GM11168 (cell line): ENCODE measurements around the gene ACER1.
"Not testable (repeated sequence)": the region's sequence is repeated elsewhere in the genome, so short reads cannot be mapped to it uniquely, and the experiment has no call there.

ENCODE experiments used
- in situ Hi-C: fragments of 300-500 bp; cut with MboI; formaldehyde crosslinking; loops from one replicate; pipeline ENCODE4 v1.12.0; 2022; ENCODE audit warnings: low sequenced_read_pairs; ENCODE audit not compliant: unreplicated experiment

The ACER1 gene

DNA sequence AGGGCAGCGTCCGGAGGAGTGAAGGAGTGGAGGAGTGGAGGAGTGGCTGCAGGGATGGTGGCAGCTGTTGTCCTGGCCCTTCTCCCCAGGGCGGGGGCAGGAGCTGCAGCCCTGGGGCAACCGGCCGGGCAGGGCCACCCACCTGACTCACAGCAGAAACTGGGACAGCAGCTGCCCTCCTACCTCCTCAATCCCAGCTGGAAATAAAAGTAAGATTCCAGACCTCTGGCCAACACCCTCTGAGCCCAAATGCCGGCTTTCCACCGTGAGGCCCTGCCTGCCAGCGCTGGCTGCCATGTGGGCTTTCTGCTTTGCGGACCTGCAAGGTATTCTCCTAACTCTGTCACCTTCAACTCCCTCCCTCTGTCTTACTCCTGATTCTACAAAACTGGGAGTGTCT is 24.6 kb upstream of the ACER1 start:
- in situ Hi-C loops: no loop called here

DNA sequence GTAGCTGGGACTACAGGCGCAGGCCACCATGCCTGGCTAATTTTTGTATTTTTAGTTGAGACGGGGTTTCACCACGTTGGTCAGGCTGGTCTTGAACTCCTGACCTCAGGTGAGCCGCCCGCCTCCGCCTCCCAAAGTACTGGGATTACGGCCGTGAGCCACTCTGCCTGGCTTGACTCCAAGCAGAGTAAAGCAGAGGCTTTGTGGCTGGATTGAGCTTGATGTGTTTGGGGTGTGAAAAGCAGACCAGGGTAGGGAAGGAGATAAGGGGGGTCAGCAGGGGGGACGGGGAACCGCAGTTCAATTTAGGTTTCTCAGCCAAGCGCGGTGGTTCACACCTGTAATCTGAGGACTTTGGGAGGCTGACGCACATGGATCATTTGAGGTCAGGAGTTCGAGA is 23.8 kb upstream of the ACER1 start:
- in situ Hi-C loops: no loop called here

DNA sequence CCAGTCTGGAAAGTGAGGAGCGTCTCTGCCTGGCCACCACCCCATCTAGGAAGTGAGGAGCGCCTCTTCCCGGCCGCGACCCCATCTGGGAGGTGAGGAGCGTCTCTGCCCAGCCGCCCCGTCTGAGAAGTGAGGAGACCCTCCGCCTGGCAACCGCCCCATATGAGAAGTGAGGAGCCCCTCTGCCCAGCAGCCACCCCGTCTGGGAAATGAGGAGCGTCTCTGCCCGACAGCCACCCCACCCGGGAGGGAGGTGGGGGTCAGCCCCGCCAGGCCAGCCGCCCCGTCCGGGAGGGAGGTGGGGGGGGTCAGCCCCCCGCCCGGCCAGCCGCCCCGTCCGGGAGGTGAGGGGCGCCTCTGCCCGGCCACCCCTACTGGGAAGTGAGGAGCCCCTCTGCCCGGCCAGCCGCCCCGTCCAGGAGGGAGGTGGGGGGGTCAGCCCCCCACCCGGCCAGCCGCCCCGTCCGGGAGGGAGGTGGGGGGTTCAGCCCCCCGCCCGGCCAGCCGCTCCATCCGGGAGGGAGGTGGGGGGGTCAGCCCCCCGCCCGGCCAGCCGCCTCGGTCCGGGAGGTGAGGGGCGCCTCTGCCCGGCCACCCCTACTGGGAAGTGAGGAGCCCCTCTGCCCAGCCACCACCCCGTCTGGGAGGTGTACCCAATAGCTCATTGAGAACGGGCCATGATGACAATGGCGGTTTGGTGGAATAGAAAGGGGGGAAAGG is 22.1 kb upstream of the ACER1 start:
- in situ Hi-C loops: not testable (repeated sequence)

DNA sequence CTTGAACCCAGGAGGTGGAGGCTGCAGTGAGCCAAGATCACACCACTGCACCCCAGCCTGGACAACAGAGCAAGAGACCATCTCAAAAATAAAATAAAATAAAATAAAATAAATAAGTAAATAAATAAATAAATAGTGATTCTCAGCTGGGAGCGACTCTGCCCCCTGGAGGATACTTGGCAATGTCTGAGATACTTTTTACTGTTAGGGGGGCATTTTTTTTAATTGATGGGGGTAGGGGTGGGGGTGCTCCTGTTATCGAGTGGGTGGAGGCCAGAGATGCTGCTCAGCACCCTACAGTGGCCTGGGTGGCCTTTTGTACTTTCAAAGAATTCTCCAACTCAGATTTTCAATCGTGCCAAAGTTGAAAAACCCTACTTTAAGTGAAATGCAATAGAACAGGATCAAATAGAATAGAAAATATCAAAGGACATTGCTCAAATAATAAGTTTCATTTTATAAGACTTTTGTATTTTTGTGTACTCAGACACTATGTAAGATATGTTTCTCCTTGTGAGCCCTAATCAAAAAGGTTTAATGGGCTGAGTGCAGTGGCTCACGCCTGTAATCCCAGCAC is 20.8 kb upstream of the ACER1 start:
- in situ Hi-C loops: no loop called here

DNA sequence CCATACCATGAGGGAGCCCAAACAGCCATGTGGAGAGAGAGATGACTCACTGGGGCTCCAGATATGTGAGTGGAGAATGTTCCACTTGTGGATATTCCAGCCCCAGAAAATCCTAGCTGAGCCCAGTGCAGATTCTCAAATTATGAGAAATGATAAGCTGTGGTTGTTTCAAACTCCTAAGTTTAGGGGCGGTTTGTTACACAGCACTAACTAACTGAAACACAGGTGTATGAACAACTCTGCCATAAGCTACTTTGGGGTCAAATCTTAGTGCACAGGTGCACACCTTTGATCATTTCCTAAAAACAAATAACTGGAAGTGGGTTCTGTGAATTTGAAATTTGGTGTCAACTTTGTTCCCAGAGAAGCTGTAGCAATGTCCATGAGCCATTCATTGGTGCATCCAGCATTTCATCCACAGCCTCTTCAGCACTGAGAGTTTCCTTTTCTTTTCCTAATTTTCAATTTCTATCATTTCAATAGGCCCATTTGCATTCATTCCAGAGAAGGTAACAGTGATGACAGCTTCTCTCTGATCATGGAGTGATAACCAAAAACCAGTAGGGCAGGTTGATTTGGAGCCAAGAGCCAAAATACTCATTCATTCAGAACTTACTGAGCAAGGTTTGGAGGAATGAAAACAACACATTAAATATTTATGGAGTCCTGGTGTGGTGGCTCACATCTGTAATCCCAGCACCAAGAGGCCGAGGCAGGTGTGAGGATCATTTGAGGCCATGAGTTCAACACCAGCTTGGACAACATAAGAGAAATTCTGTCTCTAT is 19.2 kb upstream of the ACER1 start:
- in situ Hi-C loops: no loop called here

DNA sequence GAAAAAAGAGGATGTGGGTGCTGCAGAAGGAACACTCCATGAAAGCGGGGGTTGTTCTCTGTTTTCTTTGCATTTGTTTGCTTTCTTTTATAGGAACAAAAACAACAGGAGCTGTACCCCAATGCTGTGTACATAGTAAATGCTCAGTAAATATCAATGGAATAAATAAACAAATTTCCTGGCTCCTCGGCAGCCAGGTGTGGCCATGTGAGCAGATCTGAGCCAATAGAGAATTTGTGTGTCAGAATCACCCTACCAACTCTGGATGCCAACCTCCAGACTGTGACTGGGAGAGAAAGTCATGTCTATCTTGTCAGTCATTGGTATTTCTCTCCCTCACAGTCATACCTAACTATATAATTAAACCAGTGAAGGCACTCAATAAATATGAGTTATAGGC is 17.3 kb upstream of the ACER1 start:
- in situ Hi-C loops: no loop called here

DNA sequence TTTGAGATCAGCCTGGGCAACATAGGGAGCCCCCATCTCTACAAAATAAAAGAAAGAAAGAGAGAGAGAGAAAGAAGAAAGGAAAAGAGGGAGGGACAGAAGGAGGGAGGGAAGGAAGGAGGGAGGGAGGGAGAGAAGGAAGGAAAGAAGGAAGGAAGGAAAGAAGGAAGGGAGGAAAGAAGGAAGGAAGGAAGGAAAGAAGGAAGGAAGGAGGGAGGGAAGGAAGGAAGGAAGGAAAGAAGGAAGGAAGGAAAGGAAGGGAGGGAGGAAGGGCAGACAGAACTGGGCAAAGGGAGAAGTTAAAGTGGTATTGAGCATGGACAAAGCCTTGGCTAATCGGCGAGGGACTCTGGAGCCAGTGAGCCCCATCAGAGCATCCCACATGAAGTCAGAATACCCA is 15.9 kb upstream of the ACER1 start:
- in situ Hi-C loops: not testable (repeated sequence)

DNA sequence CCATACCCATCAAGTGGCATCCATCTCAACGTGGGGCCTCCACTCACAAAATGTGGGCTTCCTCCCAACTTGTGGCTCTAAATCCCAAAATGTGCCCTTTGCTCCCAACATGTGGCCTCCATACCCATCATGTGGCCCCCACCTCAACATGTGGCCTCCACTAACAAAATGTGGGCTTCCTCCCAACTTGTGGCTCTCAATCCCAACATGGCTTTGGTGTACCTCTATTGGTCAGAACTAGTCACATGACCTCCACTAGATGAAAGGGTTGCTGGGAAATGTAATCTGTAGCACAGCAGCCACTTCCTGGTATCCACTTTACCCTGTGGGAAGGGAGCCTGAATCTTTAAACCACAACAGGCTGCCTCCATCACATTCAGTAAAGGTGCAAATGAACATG is 10.1 kb upstream of the ACER1 start:
- in situ Hi-C loops: no loop called here

DNA sequence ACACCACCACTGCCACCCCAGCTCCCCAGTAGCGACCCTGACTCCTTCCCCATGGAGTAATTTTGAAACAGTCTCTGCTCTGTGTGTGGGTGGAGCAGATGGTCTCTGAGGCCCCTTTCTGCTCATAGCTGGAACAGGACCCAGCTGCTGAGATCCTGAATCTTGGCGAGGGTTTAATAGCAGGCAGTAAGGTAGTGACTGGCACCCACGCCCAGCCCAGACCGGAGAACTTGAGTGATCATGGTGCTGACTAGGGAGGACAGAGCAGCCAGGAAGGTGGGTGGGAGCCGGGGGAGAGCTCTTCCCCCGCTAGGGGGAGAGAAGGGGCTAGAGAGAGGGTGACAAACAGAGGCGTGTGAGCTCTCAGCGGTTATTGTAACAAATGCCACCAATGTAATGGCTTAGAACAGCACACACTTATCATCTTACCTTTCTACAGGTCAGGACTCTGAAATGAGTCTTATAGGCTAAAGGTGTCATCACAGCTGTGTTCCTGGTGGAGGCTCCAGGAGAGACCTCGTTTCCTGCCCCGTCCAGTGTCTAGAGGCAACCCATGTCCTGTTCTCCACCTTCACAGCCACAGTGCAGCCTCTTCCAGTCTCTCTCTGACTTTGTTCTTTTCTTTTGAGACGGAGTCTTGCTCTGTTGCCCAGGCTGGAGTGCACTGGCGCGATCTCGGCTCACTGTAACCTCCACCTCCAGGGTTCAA is 7.2 kb upstream of the ACER1 start:
- in situ Hi-C loops: no loop called here

DNA sequence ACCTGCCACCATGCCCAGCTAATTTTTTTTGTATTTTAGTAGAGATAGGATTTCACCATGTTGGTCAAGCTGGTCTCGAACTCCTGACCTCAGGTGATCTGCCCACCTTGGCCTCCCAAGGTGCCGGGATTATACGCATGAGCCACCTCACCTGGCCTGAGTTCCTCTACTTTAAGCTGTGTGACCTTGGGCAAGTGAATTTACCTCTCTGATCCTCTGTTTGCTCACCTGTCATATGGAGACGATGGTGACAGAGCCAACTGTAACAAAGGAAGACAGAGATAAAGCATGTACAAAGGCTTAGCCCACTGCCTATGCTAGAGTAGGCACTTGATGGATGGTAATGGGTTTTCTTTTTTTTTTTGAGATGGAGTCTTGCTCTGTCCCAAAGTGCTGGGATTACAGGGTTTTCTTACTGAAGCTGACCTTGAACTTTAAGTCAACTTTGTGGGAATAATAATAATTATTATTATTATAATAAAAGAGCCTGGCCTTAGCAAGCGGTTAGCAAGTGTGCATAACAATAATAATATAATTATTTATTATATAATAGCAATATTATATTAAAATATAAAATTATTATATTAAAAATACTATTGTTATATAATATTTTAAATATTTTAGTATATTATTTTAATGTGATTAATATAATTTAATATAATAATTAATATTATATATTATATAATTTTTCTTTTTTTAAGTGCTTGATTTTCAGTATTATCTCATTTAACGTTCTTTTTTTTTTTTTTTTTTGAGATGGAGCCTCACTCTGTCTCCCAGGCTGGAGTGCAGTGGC is 1.3 kb upstream of the ACER1 start:
- in situ Hi-C loops: no loop called here

DNA sequence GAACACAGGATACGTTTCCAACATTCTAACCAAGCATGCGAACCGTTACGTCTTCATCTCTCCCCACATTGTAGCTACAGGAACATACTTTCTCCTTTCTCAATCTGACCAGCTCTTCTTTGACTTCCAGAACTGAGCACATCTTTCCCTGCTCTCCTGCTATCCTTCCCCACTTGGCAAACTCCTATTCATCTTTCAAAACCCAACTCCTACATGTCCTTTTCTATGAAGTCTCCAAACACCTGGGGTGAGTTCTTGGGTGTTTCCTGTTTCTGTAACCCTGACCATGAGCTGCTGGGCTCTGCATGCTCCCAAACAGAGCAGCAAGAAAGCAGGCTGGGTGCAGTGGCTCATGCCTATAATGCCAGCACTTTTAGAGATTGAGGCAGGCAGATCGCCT is 6.6 kb downstream of the ACER1 start:
- in situ Hi-C loops: no loop called here

DNA sequence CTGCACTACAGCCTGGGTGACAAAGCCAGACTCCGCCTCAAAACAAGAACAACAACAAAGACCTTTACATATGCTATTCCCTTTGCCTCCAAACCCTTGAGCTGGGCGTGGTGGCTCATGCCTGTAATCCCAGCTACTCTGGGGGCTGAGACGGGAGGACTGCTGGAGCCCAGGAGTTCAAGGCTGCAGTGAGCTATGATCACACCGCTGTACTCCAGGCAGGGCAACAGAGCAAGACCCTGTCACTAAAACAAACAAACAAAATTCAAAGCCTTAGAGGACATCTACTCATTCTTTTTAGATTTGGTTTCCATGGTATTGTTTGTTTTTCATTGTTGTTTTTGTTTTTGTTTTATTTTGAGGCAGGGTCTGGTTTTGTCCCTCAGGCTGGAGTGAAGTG is 7.8 kb downstream of the ACER1 start:
- in situ Hi-C loops: no loop called here

DNA sequence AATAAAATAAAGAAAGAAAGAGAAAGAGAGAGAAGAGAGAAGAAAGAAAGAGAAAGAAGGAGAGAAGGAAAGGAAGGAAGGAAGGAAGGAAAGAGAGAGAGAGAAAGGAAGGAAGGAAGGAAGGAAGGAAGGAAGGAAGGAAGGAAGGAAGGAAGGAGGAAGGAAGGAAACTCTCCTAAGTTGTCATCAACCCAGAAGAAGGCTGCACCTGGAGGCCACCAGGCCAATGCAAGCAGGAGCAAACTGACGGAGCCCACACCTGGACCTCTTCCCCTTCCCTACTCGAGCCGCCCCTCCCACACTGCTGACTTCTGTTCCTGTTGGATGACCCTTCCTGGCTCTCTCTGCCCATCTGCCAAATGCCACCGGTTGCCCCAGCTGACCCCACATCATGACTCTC is 8.7 kb downstream of the ACER1 start:
- in situ Hi-C loops: no loop called here

DNA sequence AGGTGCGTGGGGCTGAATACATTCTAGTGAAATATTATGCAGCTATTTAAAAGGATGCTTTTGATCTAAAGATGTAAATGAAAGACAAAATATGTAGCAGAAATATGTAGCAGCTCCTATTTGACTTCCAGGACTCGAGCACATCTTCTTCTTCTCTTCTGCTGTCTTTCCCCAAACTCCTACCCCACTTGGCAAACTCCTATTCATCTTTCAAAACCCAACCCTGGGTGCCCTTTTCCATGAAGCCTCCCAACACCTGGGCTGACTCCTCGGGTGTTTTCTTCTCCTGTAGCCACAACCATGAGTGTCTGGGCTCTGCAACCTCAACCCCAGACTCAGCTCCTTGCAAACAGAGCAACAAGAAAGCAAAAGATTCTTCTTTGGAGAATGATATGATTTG is 11.1 kb downstream of the ACER1 start:
- in situ Hi-C loops: no loop called here

DNA sequence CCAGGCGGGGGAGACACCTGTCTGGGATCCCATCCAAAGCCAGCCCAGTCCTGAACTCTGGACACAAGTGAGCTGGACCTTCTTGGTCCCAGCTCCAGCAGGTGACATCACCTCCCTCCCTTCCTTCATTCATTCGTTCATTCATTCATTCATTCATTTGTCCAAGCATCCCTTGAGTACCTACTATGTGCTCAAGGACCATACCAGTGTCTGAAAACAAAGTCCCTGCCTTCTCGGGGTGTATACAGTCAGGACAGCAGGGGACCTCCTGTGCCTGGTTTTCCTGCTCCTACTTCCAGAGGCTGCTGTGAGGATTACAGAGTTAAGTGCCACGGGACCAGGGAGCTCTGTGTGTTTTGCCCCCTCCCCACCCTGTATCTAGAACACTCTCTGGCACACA is 14.0 kb downstream of the ACER1 start:
- in situ Hi-C loops: no loop called here

DNA sequence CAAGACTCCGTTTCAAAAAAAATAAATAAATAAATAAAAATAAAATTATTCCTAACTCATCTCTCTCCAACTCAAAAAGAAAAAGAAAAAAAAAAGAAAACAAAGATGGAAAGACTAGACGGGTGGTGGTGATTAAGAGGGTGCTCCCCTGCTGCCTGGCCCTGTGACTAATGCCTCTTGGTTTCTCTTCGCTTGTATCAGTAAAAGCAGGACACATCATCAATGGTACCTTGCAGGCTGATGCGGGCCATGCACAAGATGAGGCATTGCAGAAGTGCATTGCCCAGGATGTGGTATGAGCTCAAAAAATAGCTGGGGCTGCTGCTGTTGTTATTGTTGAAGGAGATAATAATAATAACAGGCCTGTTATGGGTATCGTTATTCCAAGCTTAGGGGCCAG is 14.6 kb downstream of the ACER1 start:
- in situ Hi-C loops: no loop called here

DNA sequence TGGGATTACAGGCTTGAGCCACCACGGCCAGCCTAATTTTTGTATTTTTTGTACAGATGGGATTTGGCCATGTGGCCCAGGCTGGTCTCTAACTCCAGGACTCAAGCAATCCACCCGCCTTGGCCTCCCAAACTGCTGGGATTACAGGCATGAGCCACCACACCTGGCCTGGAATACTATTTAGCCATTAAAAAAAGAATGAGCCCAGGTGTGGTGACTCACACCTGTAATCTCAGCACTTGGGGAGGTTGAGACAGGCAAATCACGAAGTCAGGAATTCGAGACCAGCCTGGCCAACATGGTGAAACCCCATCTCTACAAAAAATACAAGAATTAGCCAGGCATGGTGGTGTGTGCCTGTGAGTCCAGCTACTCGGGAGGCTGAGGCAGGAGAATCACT is 17.8 kb downstream of the ACER1 start:
- in situ Hi-C loops: not testable (repeated sequence)

DNA sequence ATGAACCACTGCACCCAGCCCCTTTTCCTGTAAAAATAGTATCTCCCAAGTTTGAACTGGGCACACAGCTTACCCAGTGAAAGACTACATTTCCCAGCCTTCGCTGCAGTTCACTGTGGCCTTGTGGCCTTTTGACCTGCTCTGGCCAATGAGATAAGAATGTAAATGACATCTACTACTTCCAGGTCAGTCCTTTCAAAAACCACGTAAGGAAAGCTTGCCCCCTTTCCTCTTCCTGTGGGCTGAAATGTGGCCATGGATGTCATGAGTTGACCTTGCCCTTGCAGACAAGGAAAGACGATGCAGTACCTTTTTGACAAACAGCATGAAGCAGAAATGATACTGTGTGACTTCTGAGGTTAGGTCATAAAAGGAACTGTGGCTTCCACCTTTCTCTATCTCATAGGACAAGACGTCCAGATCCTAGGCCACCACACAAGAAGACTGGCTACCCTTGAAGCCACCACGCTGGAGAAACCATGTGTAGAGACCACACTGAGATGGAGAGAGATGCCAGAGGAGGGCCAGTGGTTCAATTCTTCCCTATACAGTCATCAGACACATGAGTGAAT is 19.9 kb downstream of the ACER1 start:
- in situ Hi-C loops: no loop called here

DNA sequence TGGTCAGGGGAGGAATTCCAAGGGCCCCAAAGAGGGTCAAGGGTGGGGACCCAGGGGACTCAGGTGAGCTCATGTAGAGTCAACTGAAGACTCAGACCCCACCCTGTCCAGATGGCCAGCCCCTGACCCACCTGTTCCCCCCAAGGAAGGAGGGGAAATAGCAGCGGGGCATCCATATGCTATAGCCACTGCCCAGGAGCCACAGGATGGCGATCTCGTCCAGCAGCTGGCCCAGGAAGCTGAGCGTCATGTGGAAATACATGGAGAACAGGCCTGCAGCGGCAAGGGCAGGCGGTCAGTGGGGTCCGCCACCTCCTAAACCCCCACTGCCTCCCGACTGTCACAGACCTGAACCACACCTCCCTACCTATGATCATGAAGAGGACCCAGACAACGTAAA is 21.4 kb downstream of the ACER1 start:
- in situ Hi-C loops: no loop called here

DNA sequence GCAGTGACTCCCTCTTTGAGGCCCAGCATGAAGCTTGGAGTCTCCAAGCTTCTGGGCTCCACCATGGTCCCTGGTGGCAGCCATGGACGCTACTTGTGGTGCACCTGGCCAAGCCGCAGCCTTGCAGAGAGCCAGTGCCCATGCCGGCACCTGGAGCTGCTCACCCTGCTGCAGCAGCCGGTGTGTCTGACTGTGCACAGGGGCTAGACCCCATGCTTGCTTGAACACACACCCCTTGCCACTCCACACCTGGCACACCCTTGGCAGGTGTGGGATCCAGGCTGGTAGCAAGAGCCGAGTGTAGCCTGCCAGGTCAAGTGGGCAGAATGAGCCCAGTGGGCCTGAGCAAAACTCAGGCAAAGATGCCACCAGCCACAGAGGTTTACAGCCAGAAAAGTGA is 35.0 kb downstream of the ACER1 start:
- in situ Hi-C loops: no loop called here
